ENCODE results near the gene THBS4.

The THBS4 gene

GRCh38 chr5:80127116-80127552 lies 92.0 kb downstream of the THBS4 start:
- TF ChIP-seq CTCF (IDR thresholded peaks at IDR 0.05; ENCODE audit: low read depth, low read length): no peak
- DNase-seq (ENCODE audit: extremely low read depth, low read depth): no peak

GRCh38 chr5:80128141-80128540 lies 93.0 kb downstream of the THBS4 start:
- no peak for TF ChIP-seq CTCF (IDR thresholded peaks at IDR 0.05; ENCODE audit: low read depth, low read length)
- DNase-seq (ENCODE audit: extremely low read depth, low read depth): no peak

- no peak for TF ChIP-seq CTCF (IDR thresholded peaks at IDR 0.05; ENCODE audit: low read depth, low read length)
- no peak for DNase-seq (ENCODE audit: extremely low read depth, low read depth)
These were observed 94.0 kb downstream of the THBS4 start for GRCh38 chr5:80129146-80129545.

Measured in AG09319 (cell line).